CD4-positive, alpha-beta T cell treated with Interleukin-15 for 4 hours (primary cell): ENCODE measurements around the gene SGPP2.
"Not testable (repeated sequence)": the region's sequence is repeated elsewhere in the genome, so short reads cannot be mapped to it uniquely, and the experiment has no call there.

ENCODE experiments used
- DNase-seq: peaks from one replicate; pipeline ENCODE4 v3.0.0-alpha.2; 2020; ENCODE audit warnings: low spot score

The SGPP2 gene

GRCh38 chr2:222576171-222577081 lies 152.1 kb downstream of the SGPP2 start:
- DNase-seq = no peak

GRCh38 chr2:222577341-222577740 lies 153.0 kb downstream of the SGPP2 start:
- DNase-seq = no peak

- no peak for DNase-seq
Measured at GRCh38 chr2:222582928-222583327, 158.6 kb downstream of the SGPP2 start.

GRCh38 chr2:222584589-222584988 lies 160.2 kb downstream of the SGPP2 start:
- DNase-seq = not testable (repeated sequence)

- DNase-seq = no peak
Measured at GRCh38 chr2:222591661-222592060, 167.3 kb downstream of the SGPP2 start.

- no peak for DNase-seq
Measured at GRCh38 chr2:222592176-222592575, 167.8 kb downstream of the SGPP2 start.

- no peak for DNase-seq
Measured at GRCh38 chr2:222594679-222595078, 170.3 kb downstream of the SGPP2 start.

- no peak for DNase-seq
Measured at GRCh38 chr2:222595581-222595980, 171.2 kb downstream of the SGPP2 start.

- DNase-seq = no peak
Measured at GRCh38 chr2:222598611-222599010, 174.3 kb downstream of the SGPP2 start.

- DNase-seq = no peak
Measured at GRCh38 chr2:222603501-222603900, 179.2 kb downstream of the SGPP2 start.

GRCh38 chr2:222604749-222605515 lies 180.6 kb downstream of the SGPP2 start:
- DNase-seq = no peak

- no peak for DNase-seq
Measured at GRCh38 chr2:222606306-222606705, 182.0 kb downstream of the SGPP2 start.

- DNase-seq = no peak
Measured at GRCh38 chr2:222608081-222608480, 183.7 kb downstream of the SGPP2 start.

- no peak for DNase-seq
Measured at GRCh38 chr2:222609381-222609780, 185.0 kb downstream of the SGPP2 start.
